CD4-positive, alpha-beta T cell treated with Interferon alpha-2 for 1 hour (primary cell): Measurements from ENCODE around the gene HOTAIR.

ENCODE experiments used
- DNase-seq, 2 donors: peaks; one replicate each; pipeline ENCODE4 v3.0.0-alpha.2; 2020 to 2022

HOTAIR gene

GRCh38 chr12:53955776-53956250 is 18.9 kb downstream of the HOTAIR start:
- DNase-seq = no peak

- no peak for DNase-seq
Measured at GRCh38 chr12:53955036-53955775, 19.5 kb downstream of the HOTAIR start.

GRCh38 chr12:53954694-53955035 is 20.1 kb downstream of the HOTAIR start, which contains the start of gene HOXC12:
Gene HOXC12, plus strand, starts transcription at chr12:53954903. Its CDS starts 27 bp downstream, at chr12:53954930.
- no peak for DNase-seq

- no peak for DNase-seq
Measured at GRCh38 chr12:53953831-53954693, 20.7 kb downstream of the HOTAIR start.

- DNase-seq = no peak
Measured at GRCh38 chr12:53952871-53953734, 21.7 kb downstream of the HOTAIR start.

- DNase-seq = no peak
Measured at GRCh38 chr12:53952335-53952694, 22.4 kb downstream of the HOTAIR start.

- DNase-seq = no peak
Measured at GRCh38 chr12:53951577-53952334, 23.0 kb downstream of the HOTAIR start.

- no peak for DNase-seq
Measured at GRCh38 chr12:53950789-53951576, 23.8 kb downstream of the HOTAIR start.

GRCh38 chr12:53950437-53950773 is 24.3 kb downstream of the HOTAIR start:
- DNase-seq = no peak

GRCh38 chr12:53949631-53950436 is 24.9 kb downstream of the HOTAIR start:
- DNase-seq = no peak

- DNase-seq = no peak
Measured at GRCh38 chr12:53948650-53949593, 25.8 kb downstream of the HOTAIR start.

- no peak for DNase-seq
Measured at GRCh38 chr12:53947743-53948142, 27.0 kb downstream of the HOTAIR start.

- no peak for DNase-seq
Measured at GRCh38 chr12:53944907-53945847, 29.6 kb downstream of the HOTAIR start.

- no peak for DNase-seq
Measured at GRCh38 chr12:53944209-53944608, 30.5 kb downstream of the HOTAIR start.

- DNase-seq = no peak
Measured at GRCh38 chr12:53942467-53942997, 32.2 kb downstream of the HOTAIR start.

GRCh38 chr12:53941750-53942149 is 33.0 kb downstream of the HOTAIR start:
- DNase-seq = no peak

GRCh38 chr12:53941187-53941586 is 33.6 kb downstream of the HOTAIR start:
- no peak for DNase-seq

GRCh38 chr12:53940443-53941014 is 34.2 kb downstream of the HOTAIR start:
- DNase-seq = no peak
